GM12891 (cell line): ENCODE measurements around the gene CD4.

Experiments used
- POLR2A ChIP-seq: IDR thresholded peaks from 2 replicates; pipeline ENCODE4 v1.6.1; 2011; ENCODE audit warnings: low read depth, low read length, control low read depth
- SPI1 ChIP-seq: IDR thresholded peaks from 2 replicates; pipeline ENCODE4 v1.6.1; 2011; ENCODE audit warnings: low read depth, low read length, control low read depth

DNA sequence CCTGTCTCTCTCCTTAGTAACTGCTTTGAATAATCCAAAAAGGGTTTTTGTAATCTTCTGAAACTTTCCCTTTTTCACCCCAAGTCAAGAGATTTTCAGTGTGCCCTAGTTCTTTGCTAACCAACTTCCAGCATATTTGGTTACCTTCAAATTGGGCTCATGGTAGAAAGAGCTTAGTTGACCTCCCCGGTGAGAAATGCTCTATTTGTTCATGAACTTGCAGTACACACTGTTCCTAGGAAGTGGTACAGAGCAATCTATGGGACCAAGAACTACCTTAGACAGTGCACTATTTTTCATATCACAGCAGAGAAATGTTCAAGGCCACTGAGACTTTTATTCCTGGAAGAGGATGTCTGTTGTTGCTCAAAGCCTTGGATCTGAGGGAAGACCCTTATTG is 64.3 kb downstream of the CD4 start:
- TF ChIP-seq SPI1 (no peak), POLR2A (no peak)
